Measurements from ENCODE around the gene PCBP1.

DNA sequence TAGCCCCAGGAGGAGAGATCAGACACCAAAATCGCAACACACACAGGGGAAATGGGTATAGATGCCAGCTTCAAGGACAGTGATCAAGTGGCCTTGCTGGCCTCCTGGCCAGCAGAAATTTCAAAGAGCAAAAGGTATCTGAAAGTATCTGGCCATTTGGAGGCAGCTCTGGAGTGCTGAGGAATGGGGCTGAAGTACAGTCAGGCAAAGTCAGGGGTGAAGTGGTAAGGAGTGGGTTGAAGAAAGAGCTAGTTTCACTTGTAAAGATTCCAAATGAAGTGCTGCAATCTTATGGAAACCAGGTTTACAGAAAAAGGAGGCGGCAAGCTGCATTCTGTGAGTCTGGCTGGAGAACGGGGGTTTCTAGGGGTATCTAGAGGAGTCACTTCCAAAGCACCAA, 19.2 kb upstream of the PCBP1 start:
- TF ChIP-seq, protein P1, sequence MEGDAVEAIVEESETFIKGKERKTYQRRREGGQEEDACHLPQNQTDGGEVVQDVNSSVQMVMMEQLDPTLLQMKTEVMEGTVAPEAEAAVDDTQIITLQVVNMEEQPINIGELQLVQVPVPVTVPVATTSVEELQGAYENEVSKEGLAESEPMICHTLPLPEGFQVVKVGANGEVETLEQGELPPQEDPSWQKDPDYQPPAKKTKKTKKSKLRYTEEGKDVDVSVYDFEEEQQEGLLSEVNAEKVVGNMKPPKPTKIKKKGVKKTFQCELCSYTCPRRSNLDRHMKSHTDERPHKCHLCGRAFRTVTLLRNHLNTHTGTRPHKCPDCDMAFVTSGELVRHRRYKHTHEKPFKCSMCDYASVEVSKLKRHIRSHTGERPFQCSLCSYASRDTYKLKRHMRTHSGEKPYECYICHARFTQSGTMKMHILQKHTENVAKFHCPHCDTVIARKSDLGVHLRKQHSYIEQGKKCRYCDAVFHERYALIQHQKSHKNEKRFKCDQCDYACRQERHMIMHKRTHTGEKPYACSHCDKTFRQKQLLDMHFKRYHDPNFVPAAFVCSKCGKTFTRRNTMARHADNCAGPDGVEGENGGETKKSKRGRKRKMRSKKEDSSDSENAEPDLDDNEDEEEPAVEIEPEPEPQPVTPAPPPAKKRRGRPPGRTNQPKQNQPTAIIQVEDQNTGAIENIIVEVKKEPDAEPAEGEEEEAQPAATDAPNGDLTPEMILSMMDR (conservative IDR thresholded peaks at IDR 0.05) = no peak
- no peak for TF ChIP-seq ZFX (IDR thresholded peaks at IDR 0.05)
